Left cardiac atrium (tissue), 4 donors: Measurements from ENCODE around the gene HTATIP2. TPM values are rescaled to one million over a fixed set of nuclear protein-coding genes. Genes with fewer than 3 reads are reported as not detected.

Experiments
- ATAC-seq, 2 donors: fragments of 200-7000 bp; cut with Tn5 transposase; one replicate each; pipeline ENCODE4 v1.9.1; 2020; ENCODE audit warnings: mild to moderate bottlenecking in 2 of 2, moderate library complexity in 2 of 2
- DNase-seq: peaks from one replicate; pipeline ENCODE4 v3.0.0-alpha.2; 2020
- intact Hi-C, 2 donors: fragments of 100-400 bp; cut with DNase I; formaldehyde crosslinking; loops; one replicate each; pipeline versions ENCODE4 v1.14.1 to v1.15.1; 2022 to 2023
- total RNA-seq, 2 donors: library from RNA; stranded (reverse); fragmentation: NEBNext Ultra II Directional; extraction: Animal tissue kit (Norgen Biotek cat#: 25700); gene quantifications; one replicate each; pipeline ENCODE4 v1.2.1, GENCODE V29; 2021
- donor health status: DM: no; HTN: yes; CAD: no.
- donor health status: DM: no; HTN: yes; CAD: no; lungs with severe emphysema.
- donor health status: DM: yes; HTN: yes; CAD: no.
- donor health status: Dilated cardiomyopathy.

Gene HTATIP2
- total RNA-seq, 2 donors from 2014 or later: 17.5 to 22.0 TPM

DNA sequence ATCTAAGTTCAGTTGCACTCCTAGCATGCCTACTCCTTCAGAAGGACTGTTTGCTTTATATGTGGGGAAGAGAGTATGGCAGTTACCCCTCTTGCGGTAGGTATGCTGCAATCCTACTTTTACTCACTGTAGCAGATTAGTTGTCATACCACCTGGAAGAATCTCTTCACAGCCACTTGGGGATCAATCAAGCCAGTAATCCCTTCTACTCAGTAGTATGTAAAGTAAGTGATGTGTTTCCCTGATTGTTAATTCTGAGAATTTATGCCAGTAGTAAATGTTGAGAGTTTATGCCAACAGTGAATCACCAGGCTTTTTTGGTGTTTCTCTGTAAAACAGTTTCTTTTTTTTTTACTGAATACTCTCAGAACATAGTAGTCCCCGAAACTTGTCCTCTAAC lies 58.4 kb downstream of the HTATIP2 start:
- DNase-seq: no peak
- intact Hi-C loops: no loop called here

DNA sequence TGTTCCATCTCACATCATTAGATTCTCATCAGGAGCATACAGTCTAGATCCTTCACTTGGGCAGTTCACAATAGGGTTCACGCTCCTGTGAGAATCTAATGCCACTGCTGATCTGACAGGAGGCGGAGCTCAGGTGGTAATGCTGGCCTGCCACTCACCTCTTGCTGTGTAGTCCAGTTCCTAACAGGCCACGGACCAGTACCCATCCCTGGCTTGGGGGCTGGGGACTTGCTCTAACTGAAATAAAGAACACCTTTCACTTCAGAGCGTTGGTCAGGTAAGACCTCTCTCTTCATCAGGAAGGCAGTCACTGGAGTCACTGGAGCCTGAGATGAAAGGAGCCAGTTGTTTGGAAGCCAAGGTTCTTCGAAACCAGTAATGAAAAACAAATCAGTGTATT lies 65.7 kb downstream of the HTATIP2 start:
- intact Hi-C loops: no loop called here
- no peak for DNase-seq
- no peak for ATAC-seq

More for the DNA sequence above, 58.4 kb downstream of the HTATIP2 start:
- ATAC-seq: no peak

Other genes starting within 250 kb of the HTATIP2 start
- not detected for gene DBX1, start 203.2 kb upstream of the HTATIP2 start, total RNA-seq
- 10 to 100 TPM; 12.1 to 12.5 TPM for gene PRMT3, start 24.0 kb downstream of the HTATIP2 start, total RNA-seq
- gene SLC6A5, start 235.9 kb downstream of the HTATIP2 start, total RNA-seq: under 1 TPM in 1 of 2 donors, not detected in 1; 0.16 TPM